ENCODE measurements around the gene CST9L. TPM values are rescaled to one million over a fixed set of nuclear protein-coding genes. Genes with fewer than 3 reads are reported as not detected.
A peak's percentile ranks its signal among the peaks of the same experiment; 100 is the strongest.

CST9L gene
- total and polyA plus RNA-seq, 2 of the 13 experiments (the other 11 are each of a cell fraction or from before 2014, with no cell fraction given) = 0.15 TPM; not detected in 1

DNA sequence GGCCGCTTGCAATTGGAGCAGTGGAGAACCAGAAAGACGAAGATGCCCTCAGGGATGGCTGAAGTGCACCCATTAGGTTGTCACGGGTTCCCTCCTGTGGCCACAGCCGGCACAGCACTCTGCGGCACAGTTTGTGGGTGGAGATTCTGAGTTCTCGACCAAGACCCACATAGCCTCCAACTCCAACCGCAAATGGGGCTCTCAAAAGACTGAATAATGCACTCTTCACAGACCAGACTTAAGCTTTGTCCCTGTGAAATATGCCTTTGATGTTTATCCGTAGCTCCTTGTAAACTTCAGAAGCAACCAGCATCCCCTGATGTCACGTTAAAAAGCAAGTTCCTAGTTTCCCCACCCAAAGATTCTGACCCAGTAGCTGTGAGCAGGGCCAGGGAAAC lies 38.4 kb upstream of the CST9L start (continued):
- TF ChIP-seq, protein P1, sequence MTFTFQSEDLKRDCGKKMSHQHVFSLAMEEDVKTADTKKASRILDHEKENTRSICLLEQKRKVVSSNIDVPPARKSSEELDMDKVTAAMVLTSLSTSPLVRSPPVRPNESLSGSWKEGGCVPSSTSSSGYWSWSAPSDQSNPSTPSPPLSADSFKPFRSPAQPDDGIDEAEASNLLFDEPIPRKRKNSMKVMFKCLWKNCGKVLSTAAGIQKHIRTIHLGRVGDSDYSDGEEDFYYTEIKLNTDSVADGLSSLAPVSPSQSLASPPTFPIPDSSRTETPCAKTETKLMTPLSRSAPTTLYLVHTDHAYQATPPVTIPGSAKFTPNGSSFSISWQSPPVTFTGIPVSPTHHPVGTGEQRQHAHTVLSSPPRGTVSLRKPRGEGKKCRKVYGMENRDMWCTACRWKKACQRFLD (CRISPR knock-in tag; IDR thresholded peaks at IDR 0.05; ENCODE audit: borderline replicate concordance) = peak; percentile 53; the same call in 1 of the 2 replicates
- TF ChIP-seq, protein P2, sequence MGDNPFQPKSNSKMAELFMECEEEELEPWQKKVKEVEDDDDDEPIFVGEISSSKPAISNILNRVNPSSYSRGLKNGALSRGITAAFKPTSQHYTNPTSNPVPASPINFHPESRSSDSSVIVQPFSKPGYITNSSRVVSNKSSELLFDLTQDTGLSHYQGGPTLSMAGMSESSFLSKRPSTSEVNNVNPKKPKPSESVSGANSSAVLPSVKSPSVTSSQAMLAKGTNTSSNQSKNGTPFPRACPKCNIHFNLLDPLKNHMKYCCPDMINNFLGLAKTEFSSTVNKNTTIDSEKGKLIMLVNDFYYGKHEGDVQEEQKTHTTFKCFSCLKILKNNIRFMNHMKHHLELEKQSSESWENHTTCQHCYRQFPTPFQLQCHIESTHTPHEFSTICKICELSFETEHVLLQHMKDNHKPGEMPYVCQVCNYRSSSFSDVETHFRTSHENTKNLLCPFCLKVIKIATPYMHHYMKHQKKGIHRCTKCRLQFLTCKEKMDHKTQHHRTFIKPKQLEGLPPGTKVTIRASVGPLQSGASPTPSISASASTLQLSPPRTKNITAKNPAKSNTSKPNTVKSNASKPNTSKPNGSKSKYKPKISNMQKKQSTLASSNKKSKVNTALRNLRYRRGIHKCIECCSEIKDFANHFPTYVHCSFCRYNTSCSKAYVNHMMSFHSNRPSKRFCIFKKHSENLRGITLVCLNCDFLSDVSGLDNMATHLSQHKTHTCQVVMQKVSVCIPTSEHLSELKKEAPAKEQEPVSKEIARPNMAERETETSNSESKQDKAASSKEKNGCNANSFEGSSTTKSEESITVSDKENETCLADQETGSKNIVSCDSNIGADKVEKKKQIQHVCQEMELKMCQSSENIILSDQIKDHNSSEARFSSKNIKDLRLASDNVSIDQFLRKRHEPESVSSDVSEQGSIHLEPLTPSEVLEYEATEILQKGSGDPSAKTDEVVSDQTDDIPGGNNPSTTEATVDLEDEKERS (CRISPR knock-in tag; IDR thresholded peaks at IDR 0.05) = 0 out of 2 replicates have a peak, but pooled peaks have one; percentile 64
- TF ChIP-seq PAF1 (CRISPR knock-in tag; IDR thresholded peaks at IDR 0.05) (no peak), GABPB1 (CRISPR knock-in tag; IDR thresholded peaks at IDR 0.05) (peak; percentile 42; the same call in 1 of the 2 replicates), YY1 (IDR thresholded peaks at IDR 0.05; ENCODE audit: insufficient read depth, insufficient replicate concordance, low read depth, low read length) (peak; percentile 52), BRCA1 (CRISPR knock-in tag; IDR thresholded peaks at IDR 0.05) (no peak), RAD21 (CRISPR knock-in tag; IDR thresholded peaks at IDR 0.05) (peak; percentile 99), ZMYM3 (CRISPR knock-in tag; IDR thresholded peaks at IDR 0.05) (peak; percentile 52; the same call in 1 of the 2 replicates), MIXL1 (CRISPR knock-in tag; IDR thresholded peaks at IDR 0.05) (peak; percentile 69; the same call in 1 of the 2 replicates), NFE2L1 (CRISPR knock-in tag; IDR thresholded peaks at IDR 0.05; ENCODE audit: borderline replicate concordance) (0 out of 2 replicates have a peak, but pooled peaks have one; percentile 62), DNMT1 (CRISPR knock-in tag; IDR thresholded peaks at IDR 0.05) (peak; percentile 63; the same call in 1 of the 2 replicates), ZNF7 (CRISPR knock-in tag; IDR thresholded peaks at IDR 0.05) (no peak)
- TF ChIP-seq, protein P3, sequence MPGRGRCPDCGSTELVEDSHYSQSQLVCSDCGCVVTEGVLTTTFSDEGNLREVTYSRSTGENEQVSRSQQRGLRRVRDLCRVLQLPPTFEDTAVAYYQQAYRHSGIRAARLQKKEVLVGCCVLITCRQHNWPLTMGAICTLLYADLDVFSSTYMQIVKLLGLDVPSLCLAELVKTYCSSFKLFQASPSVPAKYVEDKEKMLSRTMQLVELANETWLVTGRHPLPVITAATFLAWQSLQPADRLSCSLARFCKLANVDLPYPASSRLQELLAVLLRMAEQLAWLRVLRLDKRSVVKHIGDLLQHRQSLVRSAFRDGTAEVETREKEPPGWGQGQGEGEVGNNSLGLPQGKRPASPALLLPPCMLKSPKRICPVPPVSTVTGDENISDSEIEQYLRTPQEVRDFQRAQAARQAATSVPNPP (CRISPR knock-in tag; IDR thresholded peaks at IDR 0.05) = no peak
- TF ChIP-seq, protein P4, sequence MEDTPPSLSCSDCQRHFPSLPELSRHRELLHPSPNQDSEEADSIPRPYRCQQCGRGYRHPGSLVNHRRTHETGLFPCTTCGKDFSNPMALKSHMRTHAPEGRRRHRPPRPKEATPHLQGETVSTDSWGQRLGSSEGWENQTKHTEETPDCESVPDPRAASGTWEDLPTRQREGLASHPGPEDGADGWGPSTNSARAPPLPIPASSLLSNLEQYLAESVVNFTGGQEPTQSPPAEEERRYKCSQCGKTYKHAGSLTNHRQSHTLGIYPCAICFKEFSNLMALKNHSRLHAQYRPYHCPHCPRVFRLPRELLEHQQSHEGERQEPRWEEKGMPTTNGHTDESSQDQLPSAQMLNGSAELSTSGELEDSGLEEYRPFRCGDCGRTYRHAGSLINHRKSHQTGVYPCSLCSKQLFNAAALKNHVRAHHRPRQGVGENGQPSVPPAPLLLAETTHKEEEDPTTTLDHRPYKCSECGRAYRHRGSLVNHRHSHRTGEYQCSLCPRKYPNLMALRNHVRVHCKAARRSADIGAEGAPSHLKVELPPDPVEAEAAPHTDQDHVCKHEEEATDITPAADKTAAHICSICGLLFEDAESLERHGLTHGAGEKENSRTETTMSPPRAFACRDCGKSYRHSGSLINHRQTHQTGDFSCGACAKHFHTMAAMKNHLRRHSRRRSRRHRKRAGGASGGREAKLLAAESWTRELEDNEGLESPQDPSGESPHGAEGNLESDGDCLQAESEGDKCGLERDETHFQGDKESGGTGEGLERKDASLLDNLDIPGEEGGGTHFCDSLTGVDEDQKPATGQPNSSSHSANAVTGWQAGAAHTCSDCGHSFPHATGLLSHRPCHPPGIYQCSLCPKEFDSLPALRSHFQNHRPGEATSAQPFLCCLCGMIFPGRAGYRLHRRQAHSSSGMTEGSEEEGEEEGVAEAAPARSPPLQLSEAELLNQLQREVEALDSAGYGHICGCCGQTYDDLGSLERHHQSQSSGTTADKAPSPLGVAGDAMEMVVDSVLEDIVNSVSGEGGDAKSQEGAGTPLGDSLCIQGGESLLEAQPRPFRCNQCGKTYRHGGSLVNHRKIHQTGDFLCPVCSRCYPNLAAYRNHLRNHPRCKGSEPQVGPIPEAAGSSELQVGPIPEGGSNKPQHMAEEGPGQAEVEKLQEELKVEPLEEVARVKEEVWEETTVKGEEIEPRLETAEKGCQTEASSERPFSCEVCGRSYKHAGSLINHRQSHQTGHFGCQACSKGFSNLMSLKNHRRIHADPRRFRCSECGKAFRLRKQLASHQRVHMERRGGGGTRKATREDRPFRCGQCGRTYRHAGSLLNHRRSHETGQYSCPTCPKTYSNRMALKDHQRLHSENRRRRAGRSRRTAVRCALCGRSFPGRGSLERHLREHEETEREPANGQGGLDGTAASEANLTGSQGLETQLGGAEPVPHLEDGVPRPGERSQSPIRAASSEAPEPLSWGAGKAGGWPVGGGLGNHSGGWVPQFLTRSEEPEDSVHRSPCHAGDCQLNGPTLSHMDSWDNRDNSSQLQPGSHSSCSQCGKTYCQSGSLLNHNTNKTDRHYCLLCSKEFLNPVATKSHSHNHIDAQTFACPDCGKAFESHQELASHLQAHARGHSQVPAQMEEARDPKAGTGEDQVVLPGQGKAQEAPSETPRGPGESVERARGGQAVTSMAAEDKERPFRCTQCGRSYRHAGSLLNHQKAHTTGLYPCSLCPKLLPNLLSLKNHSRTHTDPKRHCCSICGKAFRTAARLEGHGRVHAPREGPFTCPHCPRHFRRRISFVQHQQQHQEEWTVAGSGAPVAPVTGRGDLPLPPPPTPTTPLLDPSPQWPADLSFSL (CRISPR knock-in tag; IDR thresholded peaks at IDR 0.05) = no peak
- TF ChIP-seq, protein P5, sequence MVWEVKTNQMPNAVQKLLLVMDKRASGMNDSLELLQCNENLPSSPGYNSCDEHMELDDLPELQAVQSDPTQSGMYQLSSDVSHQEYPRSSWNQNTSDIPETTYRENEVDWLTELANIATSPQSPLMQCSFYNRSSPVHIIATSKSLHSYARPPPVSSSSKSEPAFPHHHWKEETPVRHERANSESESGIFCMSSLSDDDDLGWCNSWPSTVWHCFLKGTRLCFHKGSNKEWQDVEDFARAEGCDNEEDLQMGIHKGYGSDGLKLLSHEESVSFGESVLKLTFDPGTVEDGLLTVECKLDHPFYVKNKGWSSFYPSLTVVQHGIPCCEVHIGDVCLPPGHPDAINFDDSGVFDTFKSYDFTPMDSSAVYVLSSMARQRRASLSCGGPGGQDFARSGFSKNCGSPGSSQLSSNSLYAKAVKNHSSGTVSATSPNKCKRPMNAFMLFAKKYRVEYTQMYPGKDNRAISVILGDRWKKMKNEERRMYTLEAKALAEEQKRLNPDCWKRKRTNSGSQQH (CRISPR knock-in tag; IDR thresholded peaks at IDR 0.05; ENCODE audit: low read depth) = 0 out of 2 replicates have a peak, but pooled peaks have one; percentile 59
- TF ChIP-seq, protein P6, sequence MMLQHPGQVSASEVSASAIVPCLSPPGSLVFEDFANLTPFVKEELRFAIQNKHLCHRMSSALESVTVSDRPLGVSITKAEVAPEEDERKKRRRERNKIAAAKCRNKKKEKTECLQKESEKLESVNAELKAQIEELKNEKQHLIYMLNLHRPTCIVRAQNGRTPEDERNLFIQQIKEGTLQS (CRISPR knock-in tag; IDR thresholded peaks at IDR 0.05) = no peak
